ENCODE measurements around the gene PLA2G4F. TPM values are rescaled to one million over a fixed set of nuclear protein-coding genes. Genes with fewer than 3 reads are reported as not detected.
A peak's percentile ranks its signal among the peaks of the same experiment; 100 is the strongest.

Gene PLA2G4F
- total and polyA plus RNA-seq, 7 donors, result 0.20 to 5.3 (median 1.9) TPM

DNA sequence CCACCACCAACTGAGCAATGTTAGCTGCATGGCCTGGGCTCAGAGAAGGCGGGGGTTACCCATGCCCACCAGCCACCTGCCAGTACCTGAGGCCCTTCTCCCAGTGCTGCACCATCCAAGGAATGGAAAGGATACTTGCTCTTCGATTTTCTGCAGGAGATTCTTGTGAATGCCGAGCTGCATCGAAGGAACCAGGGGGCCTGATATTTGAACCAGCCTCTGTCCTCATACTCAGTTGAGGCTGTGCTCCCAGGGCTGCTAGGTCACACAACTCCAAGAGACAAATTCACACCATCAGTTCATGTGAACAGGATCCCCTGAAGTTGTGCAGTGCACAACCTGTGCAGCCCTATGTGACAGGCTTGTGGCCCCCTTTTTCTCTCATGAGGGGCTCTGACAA is 18.0 kb downstream of the PLA2G4F start:
- Histone ChIP-seq H3K9me3 (no peaks in the 10 kb centered on the region), H3K4me3 (no peak overlapping the region), H3K4me1 (no peaks in the 10 kb centered on the region), H3K27ac (no peak overlapping the region), H3K36me3 (ENCODE audit: insufficient read depth in 1 of 2, low read depth in 1 of 2) (no peaks in the 10 kb centered on the region), H3K27me3 (ENCODE audit: insufficient read depth in 3 of 3, low read length in 2 of 3) (no peaks in the 10 kb centered on the region)
- WGBS, 3 donors, result 84 to 93% (median 91%) methylated on average over 4 of the region's 4 CpGs
- no peak for ATAC-seq
- DNase-seq, result no peak
- intact Hi-C loops (cut with DNase I), result loop anchor here in 1 of 2 donors (10.0 kb wide), 1 partner anchor 154 kb away; no protein-coding TSS in a partner anchor
- TF ChIP-seq CTCF (IDR thresholded peaks at IDR 0.05), result no peak

GRCh38 chr15:42137461-42138261 is 18.8 kb downstream of the PLA2G4F start:
- DNase-seq, result no peak
- WGBS, 3 donors, result 47 to 50% (median 49%) methylated on average over 11 of the region's 11 CpGs
- intact Hi-C loops (cut with DNase I), result loop anchor here in 1 of 2 donors (10.0 kb wide), 1 partner anchor 153 kb away; no protein-coding TSS in a partner anchor

GRCh38 chr15:42136513-42136912 is 19.9 kb downstream of the PLA2G4F start:
- Histone ChIP-seq H3K36me3 (ENCODE audit: insufficient read depth in 1 of 2, low read depth in 1 of 2) (no peaks in the 10 kb centered on the region), H3K4me3 (no peak overlapping the region), H3K4me1 (no peaks in the 10 kb centered on the region), H3K27ac (no peak overlapping the region), H3K9me3 (no peaks in the 10 kb centered on the region), H3K27me3 (ENCODE audit: insufficient read depth in 3 of 3, low read length in 2 of 3) (no peaks in the 10 kb centered on the region)
- 88 to 93% (median 91%) methylated on average over 11 of the region's 11 CpGs for WGBS, 3 donors
- DNase-seq, result no peak
- intact Hi-C loops (cut with DNase I), result loop anchor here in 1 of 2 donors (10.0 kb wide), 1 partner anchor 152 kb away; no protein-coding TSS in a partner anchor
- ATAC-seq, result no peak
- no peak for TF ChIP-seq CTCF (IDR thresholded peaks at IDR 0.05)

More at GRCh38 chr15:42137461-42138261, 18.8 kb downstream of the PLA2G4F start:
- Histone ChIP-seq H3K4me3 (no peak overlapping the region), H3K36me3 (ENCODE audit: insufficient read depth in 1 of 2, low read depth in 1 of 2) (no peaks in the 10 kb centered on the region), H3K27me3 (ENCODE audit: insufficient read depth in 3 of 3, low read length in 2 of 3) (no peaks in the 10 kb centered on the region), H3K9me3 (no peaks in the 10 kb centered on the region), H3K27ac (no peak overlapping the region), H3K4me1 (no peaks in the 10 kb centered on the region)
- peak in 3 of 4 donors; percentile 36 to 58 (median 48) for ATAC-seq
- peak; percentile 53 for TF ChIP-seq CTCF (IDR thresholded peaks at IDR 0.05)

- Histone ChIP-seq H3K27me3 (ENCODE audit: insufficient read depth in 3 of 3, low read length in 2 of 3) (no peaks in the 10 kb centered on the region), H3K36me3 (ENCODE audit: insufficient read depth in 1 of 2, low read depth in 1 of 2) (no peaks in the 10 kb centered on the region), H3K4me1 (no peaks in the 10 kb centered on the region), H3K9me3 (no peaks in the 10 kb centered on the region), H3K27ac (no peak overlapping the region), H3K4me3 (no peak overlapping the region)
- no peak for TF ChIP-seq CTCF (IDR thresholded peaks at IDR 0.05)
- ATAC-seq (no peak), DNase-seq (no peak)
- 74 to 87% (median 80%) methylated on average over 1 of the region's 1 CpG for WGBS, 3 donors
- intact Hi-C loops (cut with DNase I), result loop anchor here (2.0 to 10.0 kb wide), 3 partner anchors 69 to 151 kb away; no protein-coding TSS in a partner anchor
These were observed 21.1 kb downstream of the PLA2G4F start for GRCh38 chr15:42135351-42135750.

Measured in psoas muscle (tissue), 8 donors.